IMR-90 (cell line): Measurements from ENCODE around the gene FAF1. TPM values are rescaled to one million over a fixed set of nuclear protein-coding genes. Genes with fewer than 3 reads are reported as not detected.

ENCODE experiments used
- ATAC-seq: fragments of 200-7000 bp; cut with Tn5 transposase; 2 replicates; pipeline ENCODE4 v1.9.1; 2020; ENCODE audit warnings: low read depth, mild to moderate bottlenecking, moderate library complexity
- BruUV-seq: library from RNA; stranded (reverse); fragments of 400-500 nt; replicated peaks from 2 replicates; lab custom pipeline; 2021; lab: Mats Ljungman, UMichigan
- CTCF ChIA-PET: fragments of 300-600 bp; formaldehyde crosslinking; extraction: SDS; loops from one replicate; lab custom pipeline; 2021; ENCODE audit warnings: antibody characterized with exemption; lab: Yijun Ruan, JAX
- POLR2A ChIA-PET: fragments of 300-600 bp; sonication (Branson Sonifier 250); formaldehyde crosslinking; loops from one replicate; lab custom pipeline; 2022; ENCODE audit warnings: antibody characterized with exemption; ENCODE audit not compliant: unreplicated experiment; lab: Charles Lee
- DNase-seq: peaks from one replicate; pipeline ENCODE4 v3.0.0; 2013
- H2AFZ ChIP-seq: replicated peaks from 2 replicates; pipeline ENCODE3; 2013; ENCODE audit warnings: low read length, mild to moderate bottlenecking; ENCODE audit not compliant: poor library complexity
- H2AK5ac ChIP-seq: 2 replicates; pipeline ENCODE4 v1.6.1; 2013; ENCODE audit warnings: low read depth, low read length, inconsistent platforms
- H2AK9ac ChIP-seq: replicated peaks from 2 replicates; pipeline ENCODE3; 2013; ENCODE audit warnings: mild to moderate bottlenecking, low read depth, low read length, moderate library complexity; ENCODE audit not compliant: poor library complexity
- H2BK120ac ChIP-seq: 2 replicates; pipeline ENCODE4 v1.6.1; 2013; ENCODE audit warnings: low read depth, low read length, inconsistent platforms
- H2BK15ac ChIP-seq: 3 replicates; pipeline ENCODE4 v1.6.1; 2013; ENCODE audit warnings: low read depth, low read length, inconsistent platforms
- H2BK20ac ChIP-seq: 2 replicates; pipeline ENCODE4 v1.6.1; 2013; ENCODE audit warnings: low read depth, mild to moderate bottlenecking, inconsistent platforms, low read length, moderate library complexity
- H2BK5ac ChIP-seq: 2 replicates; pipeline ENCODE4 v1.6.1; 2013; ENCODE audit warnings: mild to moderate bottlenecking, low read depth, low read length, inconsistent platforms; ENCODE audit not compliant: poor library complexity, severe bottlenecking
- H3K14ac ChIP-seq: replicated peaks from 2 replicates; pipeline ENCODE4 v1.6.1; 2013; ENCODE audit warnings: low read depth, low read length, inconsistent platforms
- H3K18ac ChIP-seq: 2 replicates; pipeline ENCODE4 v1.6.1; 2013; ENCODE audit warnings: low read depth, low read length, control low read depth
- H3K23ac ChIP-seq: 2 replicates; pipeline ENCODE4 v1.6.1; 2013; ENCODE audit warnings: low read depth, low read length, inconsistent platforms
- H3K27ac ChIP-seq: 2 replicates; pipeline ENCODE4 v1.5.1; 2013; ENCODE audit warnings: mild to moderate bottlenecking, control low read depth, low read length; ENCODE audit not compliant: insufficient read depth
- H3K27me3 ChIP-seq: 2 replicates; pipeline ENCODE4 v1.6.1; 2013; ENCODE audit warnings: low read length; ENCODE audit not compliant: control insufficient read depth, insufficient read depth
- H3K36me3 ChIP-seq: 2 replicates; pipeline ENCODE4 v1.6.1; 2013; ENCODE audit warnings: low read length, mixed read lengths; ENCODE audit not compliant: control insufficient read depth, insufficient read depth
- H3K4ac ChIP-seq: 2 replicates; pipeline ENCODE4 v1.6.1; 2013; ENCODE audit warnings: low read depth, low read length, inconsistent platforms
- H3K4me1 ChIP-seq: 2 replicates; pipeline ENCODE4 v1.6.1; 2013; ENCODE audit warnings: low read length, mixed read lengths; ENCODE audit not compliant: control insufficient read depth, insufficient read depth
- H3K4me2 ChIP-seq: 2 replicates; pipeline ENCODE4 v1.6.1; 2013; ENCODE audit warnings: low read depth, mild to moderate bottlenecking, control low read depth, low read length, moderate library complexity
- H3K4me3 ChIP-seq: 2 replicates; pipeline ENCODE4 v1.5.1; 2013; ENCODE audit warnings: low read depth, mild to moderate bottlenecking, control low read depth, low read length, moderate library complexity; ENCODE audit not compliant: insufficient read depth
- H3K56ac ChIP-seq: 2 replicates; pipeline ENCODE4 v1.6.1; 2013; ENCODE audit warnings: low read length, inconsistent platforms; ENCODE audit not compliant: insufficient read depth; ENCODE audit errors: extremely low read depth
- H3K79me1 ChIP-seq, 2 experiments: 2 replicates each; pipeline ENCODE4 v1.6.1; 2013; ENCODE audit warnings: low read length in 2 of 2, inconsistent platforms in 1 of 2, low read depth in 1 of 2
- H3K9ac ChIP-seq: 2 replicates; pipeline ENCODE4 v1.6.1; 2013; ENCODE audit warnings: low read depth, low read length, control low read depth
- H3K9me1 ChIP-seq: 2 replicates; pipeline ENCODE4 v1.6.1; 2013; ENCODE audit warnings: low read length, inconsistent platforms; ENCODE audit not compliant: insufficient read depth
- H3K9me3 ChIP-seq: 2 replicates; pipeline ENCODE4 v1.6.1; 2013; ENCODE audit warnings: low read length; ENCODE audit not compliant: control insufficient read depth, insufficient read depth
- H4K20me1 ChIP-seq: 2 replicates; pipeline ENCODE4 v1.6.1; 2013; ENCODE audit warnings: low read length, inconsistent platforms; ENCODE audit not compliant: insufficient read depth
- H4K5ac ChIP-seq: 2 replicates; pipeline ENCODE4 v1.6.1; 2013; ENCODE audit warnings: mild to moderate bottlenecking, low read depth, low read length, control low read depth
- H4K8ac ChIP-seq, 2 experiments: 2 replicates each; pipeline ENCODE4 v1.6.1; 2013; ENCODE audit warnings: low read depth in 2 of 2, low read length in 2 of 2, control low read depth in 1 of 2, inconsistent platforms in 1 of 2
- H4K91ac ChIP-seq: 2 replicates; pipeline ENCODE4 v1.6.1; 2013; ENCODE audit warnings: low read depth, low read length, inconsistent platforms; ENCODE audit not compliant: insufficient read depth
- BHLHE40 ChIP-seq: fragments of 150-350 bp; IDR thresholded peaks from 2 replicates; pipeline ENCODE4 v1.6.1; 2016; ENCODE audit warnings: mild to moderate bottlenecking, low read depth, low read length
- MAFK ChIP-seq: IDR thresholded peaks from 2 replicates; pipeline ENCODE4 v1.6.1; 2012; ENCODE audit warnings: low read depth, low read length, improper control_type of control experiment
- NFE2L2 ChIP-seq: fragments of 150-350 bp; IDR thresholded peaks from 2 replicates; pipeline ENCODE4 v1.6.1; 2016; ENCODE audit warnings: low read depth, mild to moderate bottlenecking, low read length
- SMC3 ChIP-seq: fragments of 150-350 bp; IDR thresholded peaks from 2 replicates; pipeline ENCODE4 v1.6.1; 2016; ENCODE audit warnings: low read depth, mild to moderate bottlenecking, antibody characterized with exemption, low read length, moderate library complexity
- WGBS, 2 experiments: methylation state at CpG; one replicate each; pipeline versions ENCODE4 v1.1.5 to v1.1.7; 2013; ENCODE audit warnings: missing lambda C conversion rate in 2 of 2; ENCODE audit not compliant: insufficient read length in 1 of 2; ENCODE audit errors: extremely low coverage in 2 of 2; 5-methylcytosine and 5-hydroxymethylcytosine counted together
- dilution Hi-C: fragments of 300-500 bp; cut with HindIII; formaldehyde crosslinking; loops from one replicate; pipeline ENCODE4 v1.14.3; 2018; ENCODE audit warnings: low sequenced_read_pairs; ENCODE audit not compliant: unreplicated experiment
- in situ Hi-C: fragments of 300-500 bp; cut with MboI; formaldehyde crosslinking; loops from 3 replicates; pipeline ENCODE4 v1.14.3; 2019; ENCODE audit warnings: low sequenced_read_pairs, inconsistent platforms, mixed read lengths
- intact Hi-C: fragments of 100-400 bp; cut with micrococcal nuclease; formaldehyde crosslinking; loops from 2 replicates; pipeline ENCODE4 v1.10.0; 2022
- polyA plus RNA-seq, 3 experiments: library from polyadenylated mRNA; depleted of rRNA; stranded (reverse); fragments of >200 nt; gene quantifications; 2 replicates each; pipeline ENCODE4 v1.2.3, GENCODE V29; 2012; ENCODE audit warnings: low replicate concordance in 1 of 3
- total RNA-seq: library from RNA; depleted of rRNA; stranded (reverse); fragments of >200 nt; gene quantifications from 2 replicates; pipeline ENCODE4 v1.2.3, GENCODE V29; 2012
- TF ChIP-seq, protein P1 (sequence below): conservative IDR thresholded peaks from 2 replicates; pipeline ENCODE4 v1.5.1; 2012; ENCODE audit warnings: mild to moderate bottlenecking, low read depth, low read length, improper control_type of control experiment

FAF1 gene
- total and polyA plus RNA-seq, 2 of the 4 experiments (the other 2 are of a cell fraction): 18.8 to 72.9 TPM

DNA sequence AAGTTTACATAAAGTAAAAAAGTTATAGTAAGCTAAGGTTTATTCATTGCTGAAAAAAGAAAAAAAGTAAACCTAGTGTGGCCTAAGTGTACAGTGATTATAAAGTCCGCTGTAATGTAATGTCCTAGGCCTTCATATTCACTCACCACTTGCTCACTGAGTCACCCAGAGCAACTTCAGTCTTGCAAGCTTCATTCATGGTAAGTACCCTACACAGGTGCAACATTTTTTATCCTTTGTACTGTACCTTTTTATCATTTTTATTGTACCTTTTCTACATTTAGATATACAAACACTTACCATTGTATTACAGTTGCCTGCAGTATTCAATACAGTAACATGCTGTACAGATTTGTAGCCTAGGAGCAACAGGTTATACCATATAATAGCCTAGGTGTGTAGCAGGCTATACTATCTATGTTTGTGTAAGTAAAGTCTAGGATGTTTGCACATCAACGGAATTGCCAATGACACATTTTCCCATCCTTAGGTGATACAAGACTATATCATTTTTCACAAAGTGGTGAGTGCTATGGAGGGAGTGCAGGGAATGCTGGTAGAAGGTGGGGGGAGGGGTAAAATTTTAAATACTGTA is 478.8 kb downstream of the FAF1 start:
- no peak overlapping the region for H4K8ac ChIP-seq
- dilution Hi-C loops (no loop called here), intact Hi-C loops (no loop called here), in situ Hi-C loops (no loop called here)
- H3K27me3 ChIP-seq: no peaks in the 10 kb centered on the region
- TF ChIP-seq, protein P1, sequence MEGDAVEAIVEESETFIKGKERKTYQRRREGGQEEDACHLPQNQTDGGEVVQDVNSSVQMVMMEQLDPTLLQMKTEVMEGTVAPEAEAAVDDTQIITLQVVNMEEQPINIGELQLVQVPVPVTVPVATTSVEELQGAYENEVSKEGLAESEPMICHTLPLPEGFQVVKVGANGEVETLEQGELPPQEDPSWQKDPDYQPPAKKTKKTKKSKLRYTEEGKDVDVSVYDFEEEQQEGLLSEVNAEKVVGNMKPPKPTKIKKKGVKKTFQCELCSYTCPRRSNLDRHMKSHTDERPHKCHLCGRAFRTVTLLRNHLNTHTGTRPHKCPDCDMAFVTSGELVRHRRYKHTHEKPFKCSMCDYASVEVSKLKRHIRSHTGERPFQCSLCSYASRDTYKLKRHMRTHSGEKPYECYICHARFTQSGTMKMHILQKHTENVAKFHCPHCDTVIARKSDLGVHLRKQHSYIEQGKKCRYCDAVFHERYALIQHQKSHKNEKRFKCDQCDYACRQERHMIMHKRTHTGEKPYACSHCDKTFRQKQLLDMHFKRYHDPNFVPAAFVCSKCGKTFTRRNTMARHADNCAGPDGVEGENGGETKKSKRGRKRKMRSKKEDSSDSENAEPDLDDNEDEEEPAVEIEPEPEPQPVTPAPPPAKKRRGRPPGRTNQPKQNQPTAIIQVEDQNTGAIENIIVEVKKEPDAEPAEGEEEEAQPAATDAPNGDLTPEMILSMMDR: no peak
- no peak for TF ChIP-seq NFE2L2
- no peak for TF ChIP-seq MAFK
- no peak for TF ChIP-seq BHLHE40
- no peak for TF ChIP-seq SMC3
- no peak overlapping the region for H2BK120ac ChIP-seq
- no peak overlapping the region for H3K23ac ChIP-seq
- no peak overlapping the region for H3K56ac ChIP-seq
- no CpG with 5 or more reads among the region's 2 CpGs for WGBS, 2 experiments
- no peak overlapping the region for H3K27ac ChIP-seq
- no TSS peak for BruUV-seq
- H2BK15ac ChIP-seq: no peak overlapping the region
- H3K18ac ChIP-seq: no peak overlapping the region
- no peaks in the 10 kb centered on the region for H3K79me1 ChIP-seq
- no peaks in the 10 kb centered on the region for H3K4me1 ChIP-seq
- no peak overlapping the region for H3K9ac ChIP-seq
- H2BK20ac ChIP-seq: no peak overlapping the region
- no peak overlapping the region for H3K14ac ChIP-seq
- H3K9me3 ChIP-seq: no peaks in the 10 kb centered on the region
- H3K9me1 ChIP-seq: 0 out of 2 replicates have a peak, but pooled peaks cover 4% of the 10 kb centered on the region
- H3K36me3 ChIP-seq: no peaks in the 10 kb centered on the region
- POLR2A ChIA-PET: interaction anchor here (0.5 kb wide), 1 partner anchor 57 kb away, joined by 3 read pairs; no protein-coding TSS in a partner anchor
- no peak overlapping the region for H4K91ac ChIP-seq
- H3K4ac ChIP-seq: no peak overlapping the region
- no peak overlapping the region for H3K4me2 ChIP-seq
- no peak overlapping the region for H2AK9ac ChIP-seq
- H3K4me3 ChIP-seq: no peak overlapping the region
- no peak overlapping the region for H2AFZ ChIP-seq
- H4K20me1 ChIP-seq: no peaks in the 10 kb centered on the region
- H2AK5ac ChIP-seq: no peak overlapping the region
- DNase-seq (no peak), ATAC-seq (no peak)
- H4K5ac ChIP-seq: no peak overlapping the region
- no peak overlapping the region for H2BK5ac ChIP-seq
- CTCF ChIA-PET: interaction anchor here (1.4 kb wide), 1 partner anchor 10 kb away, joined by 5 read pairs; no protein-coding TSS in a partner anchor
